Memory B cell (primary cell): ENCODE results near the gene PTPRCAP.
A peak's percentile ranks its signal among the peaks of the same experiment; 100 is the strongest.
"Not testable (repeated sequence)": the region's sequence is repeated elsewhere in the genome, so short reads cannot be mapped to it uniquely, and the experiment has no call there.

Experiments
- ATAC-seq: fragments of 150-1000 bp; cut with Tn5 transposase; 2 replicates; pipeline ENCODE4 v1.10.0; 2021; ENCODE audit warnings: low read depth, mild to moderate bottlenecking, moderate library complexity
- DNase-seq, 2 donors: peaks; one replicate each; pipeline ENCODE4 v3.0.0; 2022; ENCODE audit warnings: low spot score in 2 of 2
- H3K27ac Mint-ChIP-seq: one replicate; pipeline ENCODE4 v1.8.0; 2022; ENCODE audit warnings: mild to moderate bottlenecking, moderate library complexity, mixed read lengths
- H3K27me3 Mint-ChIP-seq: one replicate; pipeline ENCODE4 v1.8.0; 2022; ENCODE audit warnings: mixed read lengths
- H3K36me3 Mint-ChIP-seq: one replicate; pipeline ENCODE4 v1.8.0; 2022; ENCODE audit warnings: mild to moderate bottlenecking, mixed read lengths
- H3K4me1 Mint-ChIP-seq: one replicate; pipeline ENCODE4 v1.8.0; 2022; ENCODE audit warnings: mixed read lengths
- H3K4me3 Mint-ChIP-seq: one replicate; pipeline ENCODE4 v1.8.0; 2022; ENCODE audit warnings: mild to moderate bottlenecking, moderate library complexity, mixed read lengths
- H3K9me3 Mint-ChIP-seq: one replicate; pipeline ENCODE4 v1.8.0; 2022; ENCODE audit warnings: mixed read lengths

PTPRCAP gene

GRCh38 chr11:67437082-67437808 lies at the start of gene PTPRCAP:
Gene PTPRCAP, minus strand, starts transcription at chr11:67437682. Its CDS starts 63 bp downstream, at chr11:67437619.
- Mint-ChIP-seq H3K4me3 (peak within 1 kb of the TSS; percentile 93), H3K27ac (peak within 1 kb of the TSS; percentile 92), H3K4me1 (peaks cover 54% of the 10 kb centered on the region), H3K9me3 (no peaks in the 10 kb centered on the region), H3K36me3 (peaks cover 17% of the 10 kb centered on the region), H3K27me3 (no peaks in the 10 kb centered on the region)
- DNase-seq: peak; percentile 67 to 68
- peak; percentile 57 for ATAC-seq

GRCh38 chr11:67486481-67487195 lies 49.2 kb upstream of the PTPRCAP start:
- peaks cover 15% of the 10 kb centered on the region for H3K36me3 Mint-ChIP-seq
- ATAC-seq (peak; percentile 12), DNase-seq (peak in 1 of 2 donors; percentile 40)
- peaks cover 58% of the 10 kb centered on the region for H3K4me1 Mint-ChIP-seq
- H3K27me3 Mint-ChIP-seq: no peaks in the 10 kb centered on the region
- peak overlapping the region; percentile 73 for H3K4me3 Mint-ChIP-seq
- H3K27ac Mint-ChIP-seq: peak overlapping the region; percentile 92
- H3K9me3 Mint-ChIP-seq: no peaks in the 10 kb centered on the region

GRCh38 chr11:67485873-67486361 lies 48.4 kb upstream of the PTPRCAP start:
- Mint-ChIP-seq H3K36me3 (peaks cover 12% of the 10 kb centered on the region), H3K4me3 (peak overlapping the region; percentile 73), H3K27ac (peak overlapping the region; percentile 92), H3K4me1 (peaks cover 56% of the 10 kb centered on the region)
- H3K27me3 Mint-ChIP-seq, DNase-seq, H3K9me3 Mint-ChIP-seq: not testable (repeated sequence)
- ATAC-seq: peak; percentile 6

- DNase-seq: peak; percentile 57 to 64
These were observed 47.4 kb upstream of the PTPRCAP start for GRCh38 chr11:67484847-67485311.

GRCh38 chr11:67483831-67484665 lies 46.6 kb upstream of the PTPRCAP start:
- Mint-ChIP-seq H3K27me3 (no peaks in the 10 kb centered on the region), H3K4me3 (peak overlapping the region; percentile 99), H3K27ac (peak overlapping the region; percentile 92), H3K9me3 (no peaks in the 10 kb centered on the region), H3K36me3 (peaks cover 5% of the 10 kb centered on the region), H3K4me1 (peaks cover 51% of the 10 kb centered on the region)
- DNase-seq: no peak
- ATAC-seq: no peak

More at GRCh38 chr11:67484847-67485311, 47.4 kb upstream of the PTPRCAP start:
- H3K27ac Mint-ChIP-seq: peak overlapping the region; percentile 92
- no peaks in the 10 kb centered on the region for H3K9me3 Mint-ChIP-seq
- peak overlapping the region; percentile 99 for H3K4me3 Mint-ChIP-seq
- H3K4me1 Mint-ChIP-seq: peaks cover 55% of the 10 kb centered on the region
- peak; percentile 36 for ATAC-seq
- H3K27me3 Mint-ChIP-seq: no peaks in the 10 kb centered on the region
- peaks cover 10% of the 10 kb centered on the region for H3K36me3 Mint-ChIP-seq

GRCh38 chr11:67482827-67483798 lies 45.6 kb upstream of the PTPRCAP start, which contains the start of gene AIP:
Gene AIP, plus strand, starts transcription at chr11:67483026. Its CDS starts 133 bp downstream, at chr11:67483159.
- H3K4me1 Mint-ChIP-seq: peaks cover 48% of the 10 kb centered on the region
- peak within 1 kb of the TSS; percentile 92 for H3K27ac Mint-ChIP-seq
- H3K36me3 Mint-ChIP-seq: peaks cover 5% of the 10 kb centered on the region
- no peaks in the 10 kb centered on the region for H3K9me3 Mint-ChIP-seq
- H3K4me3 Mint-ChIP-seq: peak within 1 kb of the TSS; percentile 99
- H3K27me3 Mint-ChIP-seq: no peaks in the 10 kb centered on the region
- ATAC-seq: peak; percentile 81
- DNase-seq: peak; percentile 94

- DNase-seq: no peak
- H3K36me3 Mint-ChIP-seq: no peaks in the 10 kb centered on the region
- H3K4me1 Mint-ChIP-seq: peaks cover 40% of the 10 kb centered on the region
- peak overlapping the region; percentile 99 for H3K4me3 Mint-ChIP-seq
- peak overlapping the region; percentile 92 for H3K27ac Mint-ChIP-seq
- no peaks in the 10 kb centered on the region for H3K9me3 Mint-ChIP-seq
- peak; percentile 15 for ATAC-seq
- H3K27me3 Mint-ChIP-seq: no peaks in the 10 kb centered on the region
These were observed 44.9 kb upstream of the PTPRCAP start for GRCh38 chr11:67482275-67482826.

GRCh38 chr11:67477344-67478050 lies 40.0 kb upstream of the PTPRCAP start:
- not testable (repeated sequence) for DNase-seq, H3K4me3 Mint-ChIP-seq, H3K27me3 Mint-ChIP-seq, H3K27ac Mint-ChIP-seq, H3K36me3 Mint-ChIP-seq, H3K4me1 Mint-ChIP-seq, H3K9me3 Mint-ChIP-seq, ATAC-seq

- H3K4me1 Mint-ChIP-seq, H3K27ac Mint-ChIP-seq, H3K9me3 Mint-ChIP-seq, H3K27me3 Mint-ChIP-seq, DNase-seq, H3K4me3 Mint-ChIP-seq, ATAC-seq, H3K36me3 Mint-ChIP-seq: not testable (repeated sequence)
These were observed 39.2 kb upstream of the PTPRCAP start for GRCh38 chr11:67476692-67477091.

- Mint-ChIP-seq H3K4me1 (peaks cover 12% of the 10 kb centered on the region), H3K4me3 (no peak overlapping the region), H3K27ac (no peak overlapping the region), H3K9me3 (no peaks in the 10 kb centered on the region), H3K36me3 (no peaks in the 10 kb centered on the region), H3K27me3 (no peaks in the 10 kb centered on the region)
- no peak for DNase-seq
- no peak for ATAC-seq
These were observed 35.4 kb upstream of the PTPRCAP start for GRCh38 chr11:67472882-67473281.

GRCh38 chr11:67470337-67471002 lies 33.0 kb upstream of the PTPRCAP start:
- DNase-seq (no peak), ATAC-seq (no peak)
- Mint-ChIP-seq H3K27ac (no peak overlapping the region), H3K9me3 (no peaks in the 10 kb centered on the region), H3K4me3 (no peak overlapping the region), H3K27me3 (no peaks in the 10 kb centered on the region), H3K4me1 (peaks cover 21% of the 10 kb centered on the region), H3K36me3 (peaks cover 2% of the 10 kb centered on the region)

GRCh38 chr11:67469508-67469811 lies 32.0 kb upstream of the PTPRCAP start:
- peaks cover 5% of the 10 kb centered on the region for H3K36me3 Mint-ChIP-seq
- H3K4me3 Mint-ChIP-seq: peak overlapping the region; percentile 90
- H3K9me3 Mint-ChIP-seq: no peaks in the 10 kb centered on the region
- no peaks in the 10 kb centered on the region for H3K27me3 Mint-ChIP-seq
- ATAC-seq (no peak), DNase-seq (no peak)
- peaks cover 27% of the 10 kb centered on the region for H3K4me1 Mint-ChIP-seq
- H3K27ac Mint-ChIP-seq: peak overlapping the region; percentile 70
